Hepatic stellate cell (primary cell): ENCODE data around the gene EPC1.
A peak's percentile ranks its signal among the peaks of the same experiment; 100 is the strongest.

ENCODE experiments used
- DNase-seq: peaks from one replicate; pipeline ENCODE4 v3.0.0; 2011; ENCODE audit warnings: low spot score

The EPC1 gene

DNA sequence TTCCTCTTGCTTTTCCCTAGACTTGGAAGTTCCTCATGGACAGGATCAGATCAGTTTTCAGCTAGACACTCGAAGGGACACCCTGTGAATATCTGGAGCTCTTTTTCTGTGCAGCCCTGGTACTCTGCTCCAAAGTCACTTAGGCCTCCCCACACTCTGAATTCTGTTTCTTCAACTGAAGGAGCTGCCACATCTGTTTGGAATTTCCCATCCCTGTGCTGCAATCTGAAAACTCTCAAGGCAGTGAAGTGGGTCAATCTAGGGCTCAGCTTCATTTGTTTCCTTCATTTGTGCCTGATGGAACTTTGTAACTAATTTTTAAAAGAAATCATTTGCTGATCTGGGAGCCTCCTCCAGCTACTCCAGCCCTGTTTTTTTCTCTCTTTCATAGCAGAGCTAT, 9.6 kb downstream of the EPC1 start:
- no peak for DNase-seq

DNA sequence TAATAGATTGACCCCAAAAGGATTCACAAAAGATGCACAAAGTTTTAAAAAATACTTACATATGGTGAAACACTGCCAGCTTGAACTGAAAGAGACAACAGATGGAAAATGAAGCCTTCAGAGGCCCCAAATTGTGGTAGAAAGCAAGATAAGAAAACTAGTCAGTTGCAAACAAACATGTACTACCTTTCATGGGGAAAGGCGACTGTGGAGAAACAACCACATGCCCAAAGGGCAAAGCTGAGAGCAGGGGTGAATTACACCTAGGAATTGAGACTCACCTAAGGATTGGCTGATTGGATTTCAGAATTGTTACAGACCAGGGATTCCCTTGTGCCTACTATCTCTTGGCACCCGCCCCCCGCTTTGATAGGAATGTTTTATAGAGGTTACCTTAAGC, 13.1 kb downstream of the EPC1 start:
- DNase-seq, result no peak

DNA sequence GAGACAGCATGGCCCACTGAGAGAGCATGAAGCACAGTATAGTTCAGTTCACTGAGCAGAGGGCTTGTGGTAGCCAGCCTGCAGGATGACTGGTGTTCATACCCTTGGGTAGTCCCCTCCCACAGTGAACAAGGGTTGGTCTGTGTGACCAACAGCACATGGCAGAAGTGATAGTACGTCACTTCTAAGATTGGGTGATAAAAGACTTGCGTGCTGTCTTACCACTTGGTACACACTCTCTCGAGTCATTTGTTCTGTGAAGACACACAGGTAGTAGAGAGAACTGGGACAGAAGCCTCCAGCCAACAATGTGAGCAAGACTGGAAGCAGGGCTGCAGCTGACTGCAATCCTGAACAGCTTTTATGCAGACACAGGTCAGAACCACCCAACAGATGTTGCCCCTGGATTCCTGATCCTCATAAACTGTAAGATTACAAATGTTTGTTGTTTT, 14.6 kb downstream of the EPC1 start:
- no peak for DNase-seq

DNA sequence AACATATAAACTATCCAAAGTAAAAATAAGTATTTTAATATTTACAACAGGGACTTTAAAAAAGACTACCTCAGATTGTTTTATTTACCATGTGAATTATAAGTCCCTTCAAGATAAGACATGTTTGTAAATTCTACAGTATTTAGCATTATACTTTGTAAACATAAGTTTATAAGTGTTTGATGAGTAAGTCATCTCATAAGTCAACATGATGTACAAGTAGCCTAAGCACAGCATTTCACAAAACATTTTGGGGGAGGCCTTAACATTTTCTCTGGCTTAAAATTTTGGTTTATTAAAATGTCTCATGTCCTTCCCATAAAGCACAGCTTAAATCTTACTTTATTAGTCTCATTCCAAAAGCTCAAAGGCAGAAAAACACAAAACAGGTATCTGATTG, 15.4 kb downstream of the EPC1 start:
- DNase-seq, result no peak

DNA sequence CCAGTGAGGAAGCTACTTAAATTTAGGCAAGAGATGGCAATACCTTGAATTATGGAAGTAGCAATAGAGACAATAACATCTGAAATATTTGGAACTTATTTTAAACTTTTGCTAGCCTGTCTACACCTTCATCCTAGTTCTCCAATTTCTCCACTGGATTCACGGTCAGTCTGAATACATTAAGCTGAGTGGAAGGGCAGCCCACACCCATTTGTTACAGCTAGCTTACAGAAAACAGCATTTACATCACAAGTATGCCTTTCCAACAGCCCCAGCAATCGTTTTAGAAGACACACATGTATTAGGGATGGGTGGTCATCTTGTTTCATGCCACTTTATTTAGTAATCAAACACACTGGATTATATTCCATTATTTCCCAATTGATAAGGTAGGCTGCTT, 16.7 kb downstream of the EPC1 start:
- no peak for DNase-seq

DNA sequence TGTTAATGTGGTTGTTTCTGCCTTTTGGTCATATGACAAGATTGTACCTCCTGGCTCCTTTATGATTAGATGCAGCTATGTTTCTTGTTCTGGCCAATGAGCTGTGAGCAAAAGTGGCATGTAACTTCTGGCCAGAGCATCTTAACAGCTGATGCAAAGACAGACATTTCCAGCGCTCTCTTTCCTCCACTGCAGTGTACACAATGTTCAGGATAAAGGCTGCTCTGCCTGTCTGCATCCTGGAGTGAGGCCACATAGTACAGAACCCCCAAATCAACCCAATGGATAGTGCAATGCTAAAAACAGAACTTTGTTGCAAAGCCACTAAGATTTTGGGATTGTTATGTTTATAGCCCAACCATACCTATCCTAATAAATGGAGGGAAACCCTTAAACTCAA, 17.9 kb downstream of the EPC1 start:
- no peak for DNase-seq

DNA sequence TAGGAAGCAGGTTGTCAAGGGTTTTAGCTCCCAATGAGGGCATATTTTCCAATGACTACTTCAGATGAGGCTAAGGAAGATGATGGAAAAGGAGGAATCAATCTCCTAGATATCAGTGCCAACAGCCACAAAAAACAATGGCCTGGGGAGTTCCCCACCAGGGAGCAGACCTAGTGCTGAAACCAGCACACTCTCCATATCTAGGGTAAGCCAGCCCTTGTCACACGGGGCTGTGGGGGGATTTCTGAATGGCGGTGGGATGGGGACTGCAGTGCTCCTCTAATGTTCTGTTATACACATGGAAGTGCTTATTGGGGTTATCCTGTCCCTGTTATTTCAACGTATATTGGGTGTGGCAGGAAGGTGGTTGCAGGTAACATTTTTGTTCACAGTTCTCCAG, 18.5 kb downstream of the EPC1 start:
- DNase-seq, result no peak

DNA sequence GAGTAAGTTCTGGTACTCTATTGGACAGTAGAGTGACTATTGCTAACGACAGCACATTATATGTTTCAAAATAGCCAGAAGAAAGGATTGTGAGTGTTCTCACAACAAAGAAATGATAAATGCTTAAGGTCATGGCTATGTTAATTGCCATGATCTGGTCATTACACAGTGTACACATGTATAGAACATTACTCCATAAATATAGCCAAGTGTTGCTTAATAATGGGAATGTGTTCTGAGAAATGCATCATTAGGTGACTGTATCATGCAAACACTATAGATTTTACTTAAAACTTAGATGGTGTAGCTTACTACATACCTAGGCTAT, 19.6 kb downstream of the EPC1 start:
- DNase-seq, result no peak

DNA sequence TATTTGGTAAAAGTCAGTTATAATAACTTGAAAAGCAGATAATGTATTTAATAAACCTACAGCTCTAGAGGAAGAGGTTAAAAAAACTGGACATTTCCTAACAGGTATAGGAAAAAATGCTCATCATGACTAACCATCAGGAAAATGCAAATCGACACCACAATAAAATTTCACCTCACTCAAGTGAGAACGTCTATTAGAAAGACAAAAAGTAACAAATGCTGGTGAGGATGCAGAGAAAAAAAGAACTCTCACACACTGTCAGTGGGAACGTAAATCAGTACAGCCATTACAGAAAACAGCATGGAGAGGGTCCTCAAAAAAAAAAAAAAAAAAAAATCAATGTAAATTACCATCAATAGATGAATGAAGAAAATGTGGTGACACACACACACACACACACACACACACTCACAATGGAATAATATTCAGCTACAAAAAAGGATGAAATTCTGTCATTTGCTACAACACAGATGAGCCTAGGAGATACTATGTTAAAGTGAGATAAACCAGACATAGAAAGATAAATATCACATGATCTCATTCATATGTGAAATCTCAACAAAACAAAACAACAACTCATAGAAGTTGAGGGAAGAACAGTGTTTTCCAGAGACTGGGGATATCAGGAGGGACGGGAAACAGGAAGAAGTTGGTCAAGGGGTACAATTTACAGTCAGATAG, 20.1 kb downstream of the EPC1 start:
- DNase-seq, result no peak

DNA sequence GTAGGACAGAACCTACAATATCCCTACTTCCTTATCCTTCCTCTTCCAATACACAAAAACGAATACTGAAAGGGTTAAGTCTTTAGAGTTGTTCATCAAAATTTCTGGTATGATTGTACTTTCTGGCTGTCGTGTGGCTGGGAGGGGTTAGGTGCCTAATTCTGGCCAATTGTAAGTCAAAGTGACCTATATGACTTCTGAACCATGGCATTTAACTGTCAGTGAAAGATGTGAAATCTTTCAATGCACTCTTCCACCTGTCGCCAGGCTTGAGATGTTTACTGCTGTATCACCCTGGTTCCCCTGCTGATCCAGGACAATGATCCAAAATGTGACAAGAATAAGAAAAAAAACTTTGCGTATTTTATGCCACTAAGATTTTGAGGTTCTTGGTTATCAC, 20.8 kb downstream of the EPC1 start:
- no peak for DNase-seq

DNA sequence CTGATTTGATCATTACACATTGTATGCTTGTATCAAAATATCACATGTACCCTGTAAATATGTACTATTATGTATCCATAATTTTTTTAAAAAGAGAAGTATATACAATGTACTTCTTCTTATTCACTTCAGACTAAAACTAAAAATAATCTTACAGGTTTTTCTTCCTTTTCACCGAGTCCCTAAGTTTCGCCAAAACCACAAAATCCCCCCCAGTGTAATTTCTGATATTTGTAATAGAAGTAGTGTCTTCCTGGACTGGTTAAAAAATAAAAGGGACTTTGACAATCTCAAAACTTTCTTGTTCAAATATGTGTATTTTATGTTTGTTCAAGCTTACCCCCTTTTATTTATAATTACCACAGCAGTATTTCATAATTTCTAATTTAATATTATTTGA, 23.9 kb downstream of the EPC1 start:
- DNase-seq, result no peak

DNA sequence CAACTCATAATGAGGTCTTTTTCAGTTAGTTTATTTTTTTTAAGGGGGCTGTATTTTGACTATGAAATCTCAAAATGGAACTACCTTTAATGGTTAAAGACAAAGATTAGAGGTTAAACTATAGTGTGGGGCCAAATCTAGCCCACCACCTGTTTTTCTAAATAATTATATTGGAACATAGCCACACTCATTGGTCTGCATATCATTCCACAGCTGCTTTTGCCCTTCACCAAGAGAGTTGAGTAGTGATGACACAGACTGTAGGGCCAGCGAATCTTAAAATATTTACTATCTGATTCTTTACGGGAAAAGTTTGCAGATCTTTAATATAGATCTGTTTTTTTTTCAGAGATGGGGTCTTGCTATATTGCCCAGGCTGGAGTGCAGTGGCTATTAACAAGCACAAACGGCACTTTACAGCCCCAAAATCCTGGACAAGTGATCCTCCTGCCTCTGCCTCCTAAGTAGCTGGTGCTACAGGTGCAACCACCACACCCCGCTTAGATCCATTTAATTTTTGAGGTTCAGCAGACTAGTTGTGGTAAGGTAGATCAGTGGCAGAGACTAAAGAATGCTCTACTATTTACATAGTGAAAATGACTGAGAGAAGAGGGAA, 25.8 kb downstream of the EPC1 start:
- DNase-seq, result no peak

DNA sequence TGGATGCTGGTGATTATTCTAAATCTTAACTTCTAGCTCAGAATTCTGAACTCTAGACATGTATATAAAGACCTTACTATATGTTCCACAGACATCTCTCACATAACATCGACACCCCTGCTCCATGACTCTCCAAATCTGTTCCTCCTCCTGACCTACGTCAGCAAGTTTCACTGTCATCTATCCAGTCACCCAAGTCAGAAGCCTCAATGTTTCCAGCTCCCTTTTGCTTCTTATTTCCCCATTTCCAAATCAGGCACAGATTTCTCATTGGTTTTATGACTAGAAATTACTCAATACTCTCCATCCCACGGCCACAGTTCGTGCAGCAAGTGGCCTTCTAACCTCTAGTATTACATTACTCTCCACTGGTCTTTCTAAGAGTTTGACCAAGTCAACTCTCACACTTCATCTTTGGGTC, 28.5 kb downstream of the EPC1 start:
- no peak for DNase-seq

DNA sequence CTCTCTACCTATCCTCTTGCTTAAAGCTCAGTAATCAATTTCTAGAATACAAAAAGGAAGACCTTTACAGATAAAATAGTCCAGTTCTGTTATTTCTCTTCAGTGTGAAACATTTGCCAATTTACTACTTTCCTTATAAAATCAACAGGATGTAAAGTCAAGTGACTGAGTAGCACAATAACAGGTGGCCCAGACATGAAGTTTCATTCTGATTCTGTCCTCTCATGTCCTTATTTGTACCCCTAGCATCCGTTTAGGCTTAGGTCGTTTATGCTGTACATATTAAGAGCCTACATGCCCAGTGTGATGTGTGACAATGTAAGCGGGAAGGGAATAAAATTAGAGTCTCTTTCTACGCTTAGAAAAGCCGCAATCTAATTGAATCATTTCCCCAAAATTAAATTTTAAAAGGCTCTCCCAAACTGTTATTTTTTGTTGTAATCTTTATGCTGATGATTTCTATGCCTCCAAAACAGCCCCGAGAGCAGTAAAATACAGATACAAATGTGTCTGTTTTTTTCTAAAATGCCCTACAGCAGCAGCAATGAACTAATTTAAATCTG, 29.1 kb downstream of the EPC1 start:
- DNase-seq, result no peak

DNA sequence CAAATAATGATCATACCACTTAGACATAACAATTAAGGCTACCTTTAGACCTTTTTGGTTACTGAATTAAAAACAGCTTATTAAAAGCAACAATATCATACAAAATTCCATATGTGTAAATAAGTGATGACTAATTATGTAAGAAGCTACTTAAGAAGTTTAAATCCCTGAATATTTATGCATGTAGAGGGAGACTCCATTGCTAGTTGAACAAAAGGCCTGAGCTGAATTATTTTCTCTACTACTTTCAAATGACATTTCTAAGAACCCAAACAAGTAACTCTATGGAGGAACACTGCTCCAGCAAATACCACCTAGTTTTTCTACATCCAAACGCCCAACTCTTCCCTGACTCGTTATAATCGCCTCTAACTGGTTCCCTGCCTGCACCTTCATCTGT, 31.5 kb downstream of the EPC1 start:
- DNase-seq, result no peak

DNA sequence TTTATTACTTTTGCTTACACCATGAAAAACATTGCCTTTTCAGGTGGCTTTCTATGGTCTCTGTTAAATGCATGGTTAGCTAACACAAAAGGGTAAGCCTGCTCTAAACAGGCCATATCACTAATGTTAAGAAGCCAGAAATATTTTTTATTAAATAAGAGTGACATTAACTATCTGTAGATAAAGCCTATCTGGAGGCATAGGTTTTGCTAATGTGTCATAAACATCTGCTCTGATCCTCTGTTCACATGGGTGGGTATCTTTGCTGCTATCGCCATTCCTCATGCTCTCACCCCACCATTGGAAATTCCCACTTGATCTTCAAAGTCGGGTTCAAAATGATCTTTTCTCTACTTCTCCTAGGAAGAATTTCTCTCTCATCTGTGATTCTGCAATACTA, 32.4 kb downstream of the EPC1 start:
- no peak for DNase-seq

DNA sequence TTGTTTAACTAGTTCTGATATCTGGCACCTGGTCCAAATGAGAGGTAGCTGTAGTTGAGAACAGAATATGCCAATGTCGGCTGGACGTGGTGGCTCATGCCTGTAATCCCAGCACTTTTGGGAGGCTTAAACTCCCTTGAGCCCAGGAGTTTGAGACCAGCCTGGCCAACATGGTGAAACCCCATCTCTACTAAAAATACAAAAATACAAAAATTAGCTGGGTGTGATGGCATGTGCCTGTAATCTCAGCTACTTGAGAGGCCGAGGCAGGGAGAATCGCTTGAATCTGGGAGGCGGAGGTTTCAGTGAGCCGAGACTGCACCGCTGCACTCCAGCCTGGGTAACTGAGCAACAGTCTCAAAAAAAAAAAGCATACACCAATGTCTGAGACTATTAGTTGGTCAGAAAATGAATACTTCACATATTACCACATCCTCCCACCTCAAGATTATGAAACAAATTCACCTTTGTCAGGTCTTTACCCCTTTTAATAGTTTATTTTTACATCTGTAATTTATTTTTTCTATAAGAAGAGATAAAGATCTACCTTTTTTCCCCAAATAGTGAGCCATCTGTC, 38.8 kb downstream of the EPC1 start:
- no peak for DNase-seq

DNA sequence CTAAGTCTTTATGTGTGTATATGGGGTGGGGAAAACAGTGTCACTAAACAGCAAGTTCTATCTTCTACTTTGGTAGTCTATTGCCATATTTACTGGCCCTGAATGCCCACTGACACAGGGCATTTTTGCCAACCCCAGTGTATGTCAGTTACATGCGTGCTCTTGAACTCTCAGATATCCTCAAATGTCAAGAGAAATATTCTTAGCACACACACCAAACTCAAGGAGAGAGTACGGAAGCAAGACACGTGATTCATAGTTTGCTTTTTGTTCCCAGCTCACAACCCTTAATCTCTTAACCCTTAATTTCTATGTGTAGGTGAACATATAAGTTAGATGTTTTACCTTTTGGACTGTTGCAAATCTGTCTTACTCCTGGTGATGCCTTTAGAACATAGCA, 39.3 kb downstream of the EPC1 start:
- no peak for DNase-seq

DNA sequence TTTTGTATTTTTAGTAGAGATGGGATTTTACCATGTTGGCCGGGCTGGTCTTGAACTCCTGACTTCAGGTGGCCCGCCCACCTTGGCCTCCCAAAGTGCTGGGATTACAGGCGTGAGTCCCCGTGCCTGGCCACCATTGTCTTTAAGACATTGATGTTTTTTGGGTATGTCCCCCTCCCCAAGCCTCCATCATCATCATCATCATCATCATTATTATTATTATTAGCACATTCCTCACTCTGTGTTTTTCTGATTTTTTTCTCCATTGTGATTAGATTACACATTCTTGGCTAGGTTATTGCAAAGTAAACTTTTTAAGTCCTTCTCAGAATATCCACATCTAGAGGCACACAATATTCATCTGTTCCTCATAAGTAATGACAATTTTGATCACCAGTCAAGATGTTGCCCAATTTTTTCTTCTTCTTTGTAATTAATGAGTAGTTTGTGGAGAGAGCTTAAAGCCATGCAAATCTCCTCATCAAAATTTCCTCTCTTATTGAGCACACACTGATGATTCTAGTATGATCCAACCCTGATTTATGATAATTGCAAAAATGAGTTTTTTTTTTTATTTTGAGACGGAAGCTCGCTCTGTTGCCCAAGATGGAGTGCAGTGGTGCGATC, 47.5 kb downstream of the EPC1 start:
- no peak for DNase-seq

DNA sequence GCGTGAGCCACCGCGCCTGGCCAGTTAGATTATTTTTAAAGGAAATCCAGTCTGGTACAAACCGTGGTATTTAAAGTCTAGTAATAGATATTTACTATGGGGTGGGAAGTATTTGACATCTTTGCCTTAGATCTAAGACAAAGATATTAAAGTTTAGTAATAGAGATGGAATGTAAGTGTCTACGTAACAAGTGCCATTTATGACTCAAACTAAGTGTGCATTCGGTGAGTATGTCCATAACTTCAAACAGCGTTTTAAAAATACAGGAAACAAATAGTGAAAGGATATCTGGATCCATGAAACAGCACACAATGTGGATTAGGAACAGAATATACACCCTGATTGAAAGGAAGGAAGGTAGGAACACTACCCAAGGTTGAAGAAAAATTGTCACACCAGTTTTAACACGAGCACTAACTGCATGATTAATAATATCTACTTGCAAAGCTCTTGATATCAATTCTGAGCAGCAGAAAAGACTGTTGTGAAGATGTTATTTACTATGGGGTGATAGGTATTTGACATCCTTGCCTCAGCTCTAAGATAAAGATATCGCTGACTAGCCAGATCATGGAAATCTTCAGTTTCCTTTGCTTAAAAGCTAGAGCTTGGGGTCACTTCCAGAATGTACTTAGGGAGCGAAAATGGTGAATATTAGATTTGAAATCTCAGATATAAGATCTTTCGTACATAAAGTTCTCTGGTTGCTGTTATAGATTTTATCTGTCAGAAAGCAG, 48.7 kb downstream of the EPC1 start:
- DNase-seq, result peak; percentile 68

DNA sequence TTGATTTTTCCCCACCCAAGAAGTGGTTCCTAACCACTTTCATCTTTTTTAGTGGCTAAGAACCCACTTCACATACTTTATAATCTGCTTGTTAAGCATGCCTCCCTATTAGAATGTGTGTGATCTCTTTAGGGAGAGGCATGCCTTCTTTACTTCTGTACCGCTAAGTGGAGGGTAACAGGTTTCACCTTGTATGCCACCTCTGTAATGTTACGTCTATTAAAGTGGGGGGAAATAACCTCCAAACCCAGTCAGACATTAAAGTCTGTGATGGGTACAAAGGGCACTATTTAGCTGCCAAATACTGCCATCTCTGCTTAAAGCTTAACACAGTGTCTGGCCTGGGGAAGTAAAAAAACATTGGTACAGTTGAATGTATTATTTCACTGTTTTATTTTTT, 51.9 kb downstream of the EPC1 start:
- no peak for DNase-seq

DNA sequence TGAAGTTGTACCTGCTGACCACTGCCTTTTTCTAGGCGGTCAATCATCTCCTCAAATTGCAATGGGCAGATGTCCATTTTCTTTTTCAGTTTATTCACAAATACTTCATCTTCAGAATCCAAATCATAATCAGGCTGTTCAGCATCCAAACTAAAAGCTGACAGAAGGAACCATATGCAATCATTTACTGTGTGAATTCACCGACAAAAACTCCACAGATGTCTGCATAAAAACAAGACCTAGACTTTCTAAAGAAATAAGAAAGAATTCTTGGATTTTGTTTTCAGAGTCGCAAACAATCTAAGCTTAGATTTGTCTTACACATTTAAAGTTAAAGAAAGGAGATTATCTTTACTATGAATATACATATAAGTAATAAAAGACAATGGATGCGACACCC, 53.4 kb downstream of the EPC1 start:
- DNase-seq, result no peak

DNA sequence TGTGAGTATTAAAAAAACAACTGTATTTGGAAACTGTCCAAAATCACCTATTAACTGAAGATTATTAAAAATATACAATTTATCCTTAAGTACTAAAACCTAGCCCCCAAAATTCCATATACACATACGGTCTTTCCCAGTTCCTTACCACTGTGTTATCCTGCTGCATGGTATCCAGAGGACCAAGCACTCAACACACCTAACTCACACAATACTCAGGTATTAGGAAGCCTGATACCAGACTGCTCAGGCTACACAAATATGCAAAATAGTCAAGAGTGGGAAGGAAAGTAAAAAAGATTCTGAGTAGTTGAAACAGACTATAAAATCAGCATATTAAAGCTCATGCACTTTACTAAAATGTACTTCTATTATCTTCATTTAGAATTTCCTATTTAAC, 67.2 kb downstream of the EPC1 start:
- DNase-seq, result no peak
